Gastrocnemius medialis (tissue), 4 donors: ENCODE results near the gene P4HA1.
A peak's percentile ranks its signal among the peaks of the same experiment; 100 is the strongest.

Experiments
- POLR2A ChIP-seq, 2 donors: fragments of 450-650 bp; IDR thresholded peaks; one replicate each; pipeline ENCODE4 v1.6.1; 2017; ENCODE audit warnings: antibody characterized with exemption in 2 of 2, mild to moderate bottlenecking in 2 of 2, moderate library complexity in 2 of 2
- TF ChIP-seq, protein P1 (sequence below), 5 experiments: fragments of 450-650 bp in 3 of 5; fragments of 200-600 bp in 2 of 5; sonication (generic) in 2 of 5; IDR thresholded peaks in 4 of 5; conservative IDR thresholded peaks in 1 of 5; 1 replicate in 4 of 5; 2 replicates in 1 of 5; pipeline ENCODE4 v1.5.1; 2016 to 2019; ENCODE audit warnings: antibody characterized with exemption in 5 of 5, mild to moderate bottlenecking in 3 of 5, moderate library complexity in 3 of 5

DNA sequence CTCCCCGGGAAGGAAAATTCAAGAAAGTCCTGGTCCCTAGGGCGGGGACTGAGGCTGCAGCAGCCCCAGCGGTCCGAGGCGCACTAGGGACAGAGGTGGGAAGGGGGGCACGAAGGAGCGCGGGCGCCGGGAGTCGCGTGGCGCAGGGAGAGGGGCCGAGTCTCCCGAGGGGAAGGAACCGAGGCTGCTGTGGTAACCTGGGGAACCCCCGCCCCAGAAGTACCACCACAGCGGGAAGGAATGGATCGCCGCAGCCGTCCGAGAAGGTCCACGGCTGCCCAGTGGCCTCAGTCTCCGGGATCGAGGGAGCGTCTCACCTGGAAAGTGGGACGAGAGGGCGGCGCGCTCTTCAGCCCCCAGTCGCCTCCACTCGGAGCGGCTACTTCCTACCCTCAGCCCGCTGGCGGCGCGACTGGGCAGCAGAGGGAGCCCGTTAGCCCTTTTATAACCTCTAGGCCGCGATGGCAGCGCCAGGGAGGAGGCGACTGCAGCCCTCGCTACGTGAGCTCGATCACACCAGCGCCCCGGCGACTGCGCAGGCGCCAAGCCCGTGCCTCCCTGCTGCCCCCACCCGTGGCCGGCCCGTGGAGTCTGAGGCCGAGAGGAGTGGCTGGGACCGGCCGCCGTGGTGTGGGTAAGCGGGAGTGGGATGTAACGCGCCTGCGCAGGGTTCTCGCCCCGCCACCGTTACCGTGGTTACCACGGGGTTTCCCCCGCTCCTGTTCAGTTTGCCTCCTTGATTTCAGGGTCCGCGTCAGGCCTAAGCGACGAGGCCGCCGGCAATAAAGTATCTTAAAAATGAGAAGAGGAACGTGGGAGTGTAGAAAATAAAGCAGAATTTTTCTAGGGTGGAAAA is at the start of gene P4HA1:
- TF ChIP-seq, protein P1, sequence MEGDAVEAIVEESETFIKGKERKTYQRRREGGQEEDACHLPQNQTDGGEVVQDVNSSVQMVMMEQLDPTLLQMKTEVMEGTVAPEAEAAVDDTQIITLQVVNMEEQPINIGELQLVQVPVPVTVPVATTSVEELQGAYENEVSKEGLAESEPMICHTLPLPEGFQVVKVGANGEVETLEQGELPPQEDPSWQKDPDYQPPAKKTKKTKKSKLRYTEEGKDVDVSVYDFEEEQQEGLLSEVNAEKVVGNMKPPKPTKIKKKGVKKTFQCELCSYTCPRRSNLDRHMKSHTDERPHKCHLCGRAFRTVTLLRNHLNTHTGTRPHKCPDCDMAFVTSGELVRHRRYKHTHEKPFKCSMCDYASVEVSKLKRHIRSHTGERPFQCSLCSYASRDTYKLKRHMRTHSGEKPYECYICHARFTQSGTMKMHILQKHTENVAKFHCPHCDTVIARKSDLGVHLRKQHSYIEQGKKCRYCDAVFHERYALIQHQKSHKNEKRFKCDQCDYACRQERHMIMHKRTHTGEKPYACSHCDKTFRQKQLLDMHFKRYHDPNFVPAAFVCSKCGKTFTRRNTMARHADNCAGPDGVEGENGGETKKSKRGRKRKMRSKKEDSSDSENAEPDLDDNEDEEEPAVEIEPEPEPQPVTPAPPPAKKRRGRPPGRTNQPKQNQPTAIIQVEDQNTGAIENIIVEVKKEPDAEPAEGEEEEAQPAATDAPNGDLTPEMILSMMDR (IDR thresholded peaks at IDR 0.05 in 4 of 5, conservative IDR thresholded peaks at IDR 0.05 in 1 of 5), result peak; percentile 70 to 89 (median 78)
- peak; percentile 98 to 99 for TF ChIP-seq POLR2A (IDR thresholded peaks at IDR 0.05)
